Measurements from ENCODE around the gene FAXC. TPM values are rescaled to one million over a fixed set of nuclear protein-coding genes. Genes with fewer than 3 reads are reported as not detected.

Gene FAXC
- total RNA-seq, 1 experiment from 2014 or later, result 1.5 TPM

GRCh38 chr6:99390896-99391295 lies 41.4 kb upstream of the FAXC start:
- intact Hi-C loops (cut with micrococcal nuclease; ENCODE audit: unreplicated experiment), result no loop called here
- no peaks in the 10 kb centered on the region for H3K27me3 Mint-ChIP-seq (ENCODE audit: unreplicated experiment)
- no peak for DNase-seq

DNA sequence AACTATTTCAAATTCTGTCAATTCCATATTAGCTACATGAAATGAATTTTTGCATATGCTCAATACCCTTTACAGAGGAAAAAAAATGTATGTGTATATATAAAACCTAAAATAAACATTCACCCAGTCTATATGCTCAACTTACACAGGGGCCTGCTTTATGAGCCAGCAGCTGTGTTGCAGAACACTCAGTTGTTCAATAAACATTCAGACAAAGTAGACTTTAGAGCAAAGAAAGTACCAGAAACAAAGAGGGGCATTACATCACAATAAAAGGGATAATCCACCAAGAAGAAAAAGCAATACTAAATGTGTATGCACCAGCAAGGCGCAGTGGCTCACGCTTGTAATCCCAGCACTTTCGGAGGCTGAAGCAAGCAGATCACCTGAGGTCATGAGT lies 35.0 kb upstream of the FAXC start:
- Mint-ChIP-seq H3K4me3 (ENCODE audit: low read depth, unreplicated experiment) (no peak overlapping the region), H3K9me3 (ENCODE audit: low read depth, unreplicated experiment) (no peaks in the 10 kb centered on the region), H3K4me1 (ENCODE audit: low read depth, unreplicated experiment) (no peaks in the 10 kb centered on the region), H3K36me3 (ENCODE audit: insufficient read depth, unreplicated experiment) (no peaks in the 10 kb centered on the region), H3K27ac (ENCODE audit: unreplicated experiment) (no peak overlapping the region), H3K27me3 (ENCODE audit: unreplicated experiment) (no peaks in the 10 kb centered on the region)
- no peak for DNase-seq
- intact Hi-C loops (cut with micrococcal nuclease; ENCODE audit: unreplicated experiment), result no loop called here
- CTCF ChIA-PET, result no interaction called here
- BruUV-seq (replicated peaks), result no TSS peak
- TF ChIP-seq CTCF (IDR thresholded peaks at IDR 0.05; ENCODE audit: unreplicated experiment), result no peak

More at GRCh38 chr6:99390896-99391295, 41.4 kb upstream of the FAXC start:
- no peaks in the 10 kb centered on the region for H3K4me1 Mint-ChIP-seq (ENCODE audit: low read depth, unreplicated experiment)
- no peak overlapping the region for H3K27ac Mint-ChIP-seq (ENCODE audit: unreplicated experiment)
- BruUV-seq (replicated peaks), result no TSS peak
- H3K36me3 Mint-ChIP-seq (ENCODE audit: insufficient read depth, unreplicated experiment), result peaks cover 23% of the 10 kb centered on the region
- CTCF ChIA-PET, result no interaction called here
- no peak for TF ChIP-seq CTCF (IDR thresholded peaks at IDR 0.05; ENCODE audit: unreplicated experiment)
- H3K4me3 Mint-ChIP-seq (ENCODE audit: low read depth, unreplicated experiment), result no peak overlapping the region
- no peaks in the 10 kb centered on the region for H3K9me3 Mint-ChIP-seq (ENCODE audit: low read depth, unreplicated experiment)

- CTCF ChIA-PET, result no interaction called here
- no peak for DNase-seq
- no TSS peak for BruUV-seq (replicated peaks)
- H3K27me3 Mint-ChIP-seq (ENCODE audit: unreplicated experiment), result no peaks in the 10 kb centered on the region
- no peaks in the 10 kb centered on the region for H3K36me3 Mint-ChIP-seq (ENCODE audit: insufficient read depth, unreplicated experiment)
- no peaks in the 10 kb centered on the region for H3K4me1 Mint-ChIP-seq (ENCODE audit: low read depth, unreplicated experiment)
- H3K4me3 Mint-ChIP-seq (ENCODE audit: low read depth, unreplicated experiment), result no peak overlapping the region
- no peaks in the 10 kb centered on the region for H3K9me3 Mint-ChIP-seq (ENCODE audit: low read depth, unreplicated experiment)
- intact Hi-C loops (cut with micrococcal nuclease; ENCODE audit: unreplicated experiment), result no loop called here
- H3K27ac Mint-ChIP-seq (ENCODE audit: unreplicated experiment), result no peak overlapping the region
- no peak for TF ChIP-seq CTCF (IDR thresholded peaks at IDR 0.05; ENCODE audit: unreplicated experiment)
These were observed 29.2 kb upstream of the FAXC start for GRCh38 chr6:99378636-99379035.

DNA sequence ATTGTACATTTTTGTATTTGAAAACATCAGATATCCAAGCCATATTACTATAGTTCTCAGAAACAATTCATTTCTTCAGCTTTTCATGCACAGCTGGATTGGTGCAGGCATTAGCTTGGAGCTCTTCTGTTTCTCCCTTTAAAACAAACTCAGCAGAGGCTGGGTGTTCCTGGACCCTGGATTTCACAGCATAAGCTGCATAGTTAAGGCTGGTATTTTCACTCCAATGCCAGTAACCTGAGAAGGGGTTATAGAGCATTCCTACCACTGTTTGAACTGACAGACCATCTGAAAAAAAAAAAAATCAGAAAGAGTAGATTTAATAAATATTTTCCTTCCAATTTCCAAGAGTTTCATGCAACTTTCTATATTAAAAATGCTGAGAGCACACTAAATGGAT lies 20.1 kb upstream of the FAXC start:
- TF ChIP-seq CTCF (IDR thresholded peaks at IDR 0.05; ENCODE audit: unreplicated experiment), result no peak
- no peaks in the 10 kb centered on the region for H3K27me3 Mint-ChIP-seq (ENCODE audit: unreplicated experiment)
- DNase-seq, result no peak
- H3K9me3 Mint-ChIP-seq (ENCODE audit: low read depth, unreplicated experiment), result no peaks in the 10 kb centered on the region
- no peak overlapping the region for H3K27ac Mint-ChIP-seq (ENCODE audit: unreplicated experiment)
- CTCF ChIA-PET, result no interaction called here
- H3K4me1 Mint-ChIP-seq (ENCODE audit: low read depth, unreplicated experiment), result no peaks in the 10 kb centered on the region
- intact Hi-C loops (cut with micrococcal nuclease; ENCODE audit: unreplicated experiment), result no loop called here
- no peaks in the 10 kb centered on the region for H3K36me3 Mint-ChIP-seq (ENCODE audit: insufficient read depth, unreplicated experiment)
- no TSS peak for BruUV-seq (replicated peaks)
- H3K4me3 Mint-ChIP-seq (ENCODE audit: low read depth, unreplicated experiment), result no peak overlapping the region

GRCh38 chr6:99366852-99367251 lies 17.4 kb upstream of the FAXC start:
- H3K4me3 Mint-ChIP-seq (ENCODE audit: low read depth, unreplicated experiment), result no peak overlapping the region
- H3K9me3 Mint-ChIP-seq (ENCODE audit: low read depth, unreplicated experiment), result no peaks in the 10 kb centered on the region
- no peak overlapping the region for H3K27ac Mint-ChIP-seq (ENCODE audit: unreplicated experiment)
- no peak for TF ChIP-seq CTCF (IDR thresholded peaks at IDR 0.05; ENCODE audit: unreplicated experiment)
- no peaks in the 10 kb centered on the region for H3K36me3 Mint-ChIP-seq (ENCODE audit: insufficient read depth, unreplicated experiment)
- BruUV-seq (replicated peaks), result no TSS peak
- H3K27me3 Mint-ChIP-seq (ENCODE audit: unreplicated experiment), result peaks cover 5% of the 10 kb centered on the region
- intact Hi-C loops (cut with micrococcal nuclease; ENCODE audit: unreplicated experiment), result no loop called here
- no peak for DNase-seq
- CTCF ChIA-PET, result no interaction called here
- H3K4me1 Mint-ChIP-seq (ENCODE audit: low read depth, unreplicated experiment), result no peaks in the 10 kb centered on the region

Data from Calu3 (cell line).